NT2/D1 (cell line): ENCODE results near the gene TEX22.

Experiments
- DNase-seq: peaks from one replicate; pipeline ENCODE4 v3.0.0-alpha.2; 2011; ENCODE audit warnings: low read depth, low spot score
- H3K27me3 ChIP-seq: 2 replicates; pipeline ENCODE4 v1.6.0; 2011; ENCODE audit warnings: mild to moderate bottlenecking; ENCODE audit not compliant: insufficient read length, insufficient read depth
- H3K36me3 ChIP-seq: 2 replicates; pipeline ENCODE4 v1.6.1; 2011; ENCODE audit warnings: mild to moderate bottlenecking, low read length, mixed read lengths; ENCODE audit not compliant: insufficient read depth, insufficient read length
- H3K4me1 ChIP-seq: 2 replicates; pipeline ENCODE4 v1.5.1; 2011; ENCODE audit not compliant: insufficient read depth, insufficient read length
- H3K4me3 ChIP-seq: 2 replicates; pipeline ENCODE4 v1.5.1; 2011; ENCODE audit warnings: low read depth; ENCODE audit not compliant: insufficient read length
- H3K9ac ChIP-seq: 2 replicates; pipeline ENCODE4 v1.6.0; 2011; ENCODE audit warnings: low read depth; ENCODE audit not compliant: insufficient read length
- H3K9me3 ChIP-seq: 2 replicates; pipeline ENCODE4 v1.5.1; 2011; ENCODE audit warnings: mild to moderate bottlenecking, low read length; ENCODE audit not compliant: insufficient read depth
- SUZ12 ChIP-seq: IDR thresholded peaks from 2 replicates; pipeline ENCODE4 v1.6.1; 2011; ENCODE audit not compliant: insufficient read length, insufficient read depth; ENCODE audit errors: extremely low read depth
- YY1 ChIP-seq: IDR thresholded peaks from 2 replicates; pipeline ENCODE4 v1.6.1; 2011; ENCODE audit not compliant: insufficient read length, insufficient read depth
- ZNF274 ChIP-seq: IDR thresholded peaks from 2 replicates; pipeline ENCODE4 v1.6.1; 2011; ENCODE audit warnings: mild to moderate bottlenecking, low read depth, low read length

Gene TEX22

DNA sequence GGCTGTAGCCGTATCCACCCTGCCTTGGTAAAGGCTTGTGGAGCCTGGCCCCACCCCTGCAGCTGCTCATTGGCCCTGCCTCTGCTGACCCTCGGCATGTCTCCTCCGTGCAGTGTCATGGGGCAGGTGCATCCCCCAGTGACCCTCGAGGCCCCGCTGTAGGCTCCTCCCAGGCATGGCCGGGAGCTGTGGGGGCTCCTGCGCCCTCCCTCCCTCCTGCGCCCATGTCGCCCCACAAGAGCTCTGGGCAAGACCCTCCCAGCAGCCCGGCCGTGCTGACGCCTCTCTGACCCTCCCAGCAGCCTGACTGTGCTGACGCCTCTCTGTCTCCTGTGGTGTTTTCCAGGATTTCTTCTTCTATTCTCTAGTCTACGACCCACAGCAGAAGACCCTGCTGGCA, 55.5 kb downstream of the TEX22 start:
- no peak overlapping the region for H3K4me3 ChIP-seq
- no peaks in the 10 kb centered on the region for H3K9me3 ChIP-seq
- peaks cover 77% of the 10 kb centered on the region for H3K36me3 ChIP-seq
- no peak overlapping the region for H3K9ac ChIP-seq
- H3K27me3 ChIP-seq: no peaks in the 10 kb centered on the region
- no peaks in the 10 kb centered on the region for H3K4me1 ChIP-seq
- no peak for DNase-seq
- TF ChIP-seq SUZ12 (no peak), ZNF274 (no peak), YY1 (no peak)

DNA sequence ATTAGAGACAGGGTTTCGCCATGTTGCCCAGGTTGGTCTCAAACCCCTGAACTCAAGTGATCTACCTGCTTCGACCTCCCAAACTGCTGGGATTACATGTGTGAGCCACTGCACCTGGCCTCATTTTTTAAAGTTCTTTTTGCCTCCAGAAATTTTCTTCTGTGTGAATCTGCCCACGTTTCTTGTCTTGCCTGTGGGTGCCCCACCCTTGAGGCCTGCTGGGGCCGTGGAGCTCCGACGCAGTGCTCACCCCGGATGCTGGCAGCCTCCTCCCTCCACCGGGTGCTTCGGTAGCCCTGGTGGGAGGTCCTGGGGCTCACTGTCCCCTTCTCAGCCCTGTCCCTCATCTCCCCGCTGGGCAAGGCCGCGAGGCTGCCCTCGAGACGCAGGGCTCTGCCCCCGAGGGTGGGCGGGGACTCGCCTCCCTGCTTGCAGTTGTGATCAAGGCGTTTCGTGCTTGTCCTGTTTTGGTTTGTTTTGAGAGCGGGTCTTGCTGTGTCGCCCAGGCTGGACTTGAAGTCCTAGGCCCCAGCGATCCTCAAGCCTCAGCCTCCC, 56.8 kb downstream of the TEX22 start:
- Histone ChIP-seq H3K4me1 (no peaks in the 10 kb centered on the region), H3K9ac (no peak overlapping the region), H3K36me3 (peaks cover 66% of the 10 kb centered on the region), H3K27me3 (no peaks in the 10 kb centered on the region), H3K4me3 (no peak overlapping the region), H3K9me3 (no peaks in the 10 kb centered on the region)
- TF ChIP-seq SUZ12 (no peak), YY1 (no peak), ZNF274 (no peak)
- DNase-seq: no peak

DNA sequence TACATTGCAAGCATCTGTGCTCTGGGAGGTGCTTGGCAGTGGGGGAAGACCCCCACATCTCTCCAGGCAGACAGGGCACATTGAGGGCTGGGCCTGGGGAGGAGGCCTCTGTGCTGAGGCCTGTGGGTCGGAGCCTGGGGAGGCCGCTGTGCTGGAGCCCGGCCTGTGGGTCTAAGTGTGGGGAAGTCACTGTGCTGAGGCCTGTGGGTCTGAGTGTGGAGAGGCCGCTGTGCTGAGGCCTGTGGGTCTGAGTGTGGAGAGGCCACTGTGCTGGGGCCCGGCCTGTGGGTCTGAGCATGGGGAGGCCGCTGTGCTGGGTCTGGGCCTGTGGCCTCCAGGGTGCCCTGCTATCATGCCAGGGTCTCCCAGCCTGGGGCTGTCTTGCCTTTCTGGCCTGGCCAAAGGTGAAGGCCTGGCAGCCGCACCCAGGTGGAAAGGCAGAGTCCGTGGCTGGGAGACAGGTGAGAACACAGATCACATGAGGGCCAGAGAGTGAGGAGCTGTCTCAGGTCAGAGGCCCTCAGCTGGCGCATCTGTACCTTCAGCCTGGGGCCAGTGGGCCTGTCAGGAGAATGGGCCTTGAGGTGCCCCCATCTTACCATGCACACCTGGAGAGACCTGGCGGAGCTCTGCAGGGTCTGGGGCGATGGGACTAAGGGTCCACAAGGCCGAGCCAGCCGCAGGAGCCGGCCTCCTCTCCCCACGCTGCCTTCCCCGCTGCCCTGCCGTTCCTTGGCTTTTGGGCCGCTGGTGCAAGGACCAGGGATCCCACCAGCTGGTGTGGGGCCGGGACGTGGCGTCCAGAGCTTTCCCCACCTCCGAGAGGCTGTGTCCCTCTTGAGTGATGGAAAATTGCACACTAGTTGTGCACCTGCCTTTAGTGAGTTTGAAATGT, 57.7 kb downstream of the TEX22 start:
- Histone ChIP-seq H3K27me3 (no peaks in the 10 kb centered on the region), H3K4me1 (no peaks in the 10 kb centered on the region), H3K9ac (no peak overlapping the region), H3K9me3 (no peaks in the 10 kb centered on the region), H3K4me3 (no peak overlapping the region), H3K36me3 (peaks cover 66% of the 10 kb centered on the region)
- no peak for DNase-seq
- TF ChIP-seq SUZ12 (no peak), YY1 (no peak), ZNF274 (no peak)

DNA sequence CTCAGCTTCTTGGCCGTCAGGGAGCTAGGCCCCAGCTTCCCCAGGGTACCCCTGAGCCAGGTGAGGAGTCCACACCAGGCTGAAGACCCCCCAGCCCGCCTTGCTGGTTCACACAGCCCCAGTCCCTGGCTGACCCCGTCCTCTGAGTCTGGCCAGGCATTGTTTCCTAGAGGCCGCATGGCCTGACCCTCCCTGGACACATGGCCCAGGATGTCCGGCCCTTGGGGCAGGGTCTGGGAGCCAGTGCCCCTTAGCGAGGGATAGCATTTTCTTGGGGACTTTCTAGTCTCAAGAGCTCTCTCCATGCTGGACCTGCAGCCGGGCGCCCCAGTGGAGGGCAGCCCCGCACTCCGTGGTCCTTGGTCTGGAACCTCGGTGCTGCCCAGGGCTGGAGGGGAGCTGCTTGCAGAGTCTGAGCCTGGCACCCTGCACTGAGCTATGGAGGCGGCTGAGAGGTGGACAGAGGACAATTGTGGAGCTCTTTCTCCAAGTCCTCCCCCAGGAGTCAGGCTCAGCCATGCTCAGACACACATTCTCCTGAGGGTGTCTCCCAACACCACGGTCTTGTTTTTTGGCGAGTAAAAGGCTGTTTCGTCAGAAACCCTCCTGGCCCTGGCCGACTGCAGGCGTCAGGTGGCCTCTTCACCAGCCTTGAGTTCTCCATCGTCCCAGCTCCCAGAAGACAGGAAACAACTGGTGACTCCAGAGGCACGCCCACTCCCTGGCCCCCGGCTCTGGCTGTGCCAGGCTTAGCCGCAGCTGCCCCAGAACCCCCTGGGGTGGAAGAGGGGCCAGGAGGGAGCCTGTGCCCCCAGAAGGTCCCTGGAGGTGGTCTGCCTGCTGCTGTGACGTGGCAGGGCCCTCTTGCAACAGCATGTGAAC, 58.6 kb downstream of the TEX22 start:
- Histone ChIP-seq H3K4me3 (no peak overlapping the region), H3K9me3 (no peaks in the 10 kb centered on the region), H3K27me3 (no peaks in the 10 kb centered on the region), H3K4me1 (no peaks in the 10 kb centered on the region), H3K36me3 (peaks cover 68% of the 10 kb centered on the region), H3K9ac (no peak overlapping the region)
- TF ChIP-seq SUZ12 (no peak), ZNF274 (no peak), YY1 (no peak)
- DNase-seq: no peak

DNA sequence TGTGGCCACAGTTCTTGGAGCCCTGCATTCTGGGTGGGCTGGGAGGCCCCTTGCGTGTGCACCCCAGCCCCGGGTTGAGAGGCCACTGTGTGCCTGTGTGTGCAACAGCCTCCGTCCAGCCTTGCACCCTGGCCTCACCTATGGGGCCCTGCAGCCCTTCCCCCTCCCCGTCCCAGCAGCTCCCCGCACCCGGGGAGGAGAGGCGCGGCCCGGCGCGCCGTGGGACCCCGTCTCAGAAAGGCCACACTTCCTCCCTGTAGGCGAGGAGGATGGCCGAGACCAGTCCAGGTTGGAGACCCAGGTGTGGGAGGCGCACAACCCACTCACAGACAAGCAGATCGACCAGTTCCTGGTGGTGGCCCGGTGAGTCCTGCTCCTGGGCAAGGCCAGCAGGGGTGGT, 59.7 kb downstream of the TEX22 start:
- H3K4me1 ChIP-seq: peaks cover 1% of the 10 kb centered on the region
- H3K9me3 ChIP-seq: no peaks in the 10 kb centered on the region
- no peak overlapping the region for H3K9ac ChIP-seq
- no peaks in the 10 kb centered on the region for H3K27me3 ChIP-seq
- TF ChIP-seq ZNF274 (no peak), YY1 (no peak), SUZ12 (no peak)
- H3K36me3 ChIP-seq: peaks cover 61% of the 10 kb centered on the region
- no peak overlapping the region for H3K4me3 ChIP-seq
- no peak for DNase-seq

DNA sequence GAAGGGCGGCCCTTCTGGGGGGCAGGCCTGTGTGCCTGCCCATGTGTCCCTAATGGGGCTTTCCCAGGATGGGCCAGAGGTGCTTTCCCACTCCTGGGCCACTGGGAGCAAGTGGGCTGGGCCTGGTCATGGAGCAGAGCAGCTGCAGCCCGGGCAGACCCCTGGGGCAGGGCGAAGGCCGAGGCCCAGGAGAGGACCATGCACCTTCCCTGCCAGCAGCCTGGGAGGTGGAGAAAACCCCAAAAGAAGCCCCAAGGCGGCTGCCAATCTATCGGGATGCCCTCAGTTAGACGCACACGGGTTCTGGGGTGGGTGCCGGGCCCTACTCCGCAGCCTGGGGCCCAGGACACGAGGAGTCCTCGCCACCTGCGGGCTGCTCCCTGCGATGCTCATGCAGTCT, 60.2 kb downstream of the TEX22 start:
- Histone ChIP-seq H3K36me3 (peaks cover 62% of the 10 kb centered on the region), H3K27me3 (no peaks in the 10 kb centered on the region), H3K9me3 (no peaks in the 10 kb centered on the region), H3K4me3 (no peak overlapping the region), H3K9ac (no peak overlapping the region), H3K4me1 (peaks cover 1% of the 10 kb centered on the region)
- no peak for TF ChIP-seq ZNF274
- no peak for DNase-seq

DNA sequence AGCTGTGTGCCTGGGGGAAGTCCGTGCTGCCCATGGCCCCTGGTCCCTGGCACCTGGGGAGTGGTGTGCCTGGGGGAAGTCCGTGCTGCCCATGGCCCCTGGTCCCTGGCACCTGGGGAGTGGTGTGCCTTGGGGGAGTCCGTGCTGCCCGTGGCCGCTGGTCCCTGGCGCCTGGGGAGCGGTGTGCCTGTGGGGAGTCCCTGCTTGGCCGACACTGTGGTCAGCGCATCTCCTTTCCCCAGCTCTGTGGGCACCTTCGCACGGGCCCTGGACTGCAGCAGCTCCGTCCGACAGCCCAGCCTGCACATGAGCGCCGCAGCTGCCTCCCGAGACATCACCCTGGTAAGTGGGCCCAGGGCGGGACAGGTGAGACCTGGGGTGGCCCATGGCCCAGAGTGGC, 61.8 kb downstream of the TEX22 start:
- no peaks in the 10 kb centered on the region for H3K9me3 ChIP-seq
- TF ChIP-seq YY1: no peak
- no peak for TF ChIP-seq ZNF274
- TF ChIP-seq SUZ12: no peak
- no peak for DNase-seq
- peaks cover 5% of the 10 kb centered on the region for H3K4me1 ChIP-seq
- peaks cover 68% of the 10 kb centered on the region for H3K36me3 ChIP-seq
- no peak overlapping the region for H3K9ac ChIP-seq
- H3K27me3 ChIP-seq: no peaks in the 10 kb centered on the region
- H3K4me3 ChIP-seq: no peak overlapping the region
